ENCODE results near the gene HSD3B1. TPM values are rescaled to one million over a fixed set of nuclear protein-coding genes. Genes with fewer than 3 reads are reported as not detected.
"Not testable (repeated sequence)": the region's sequence is repeated elsewhere in the genome, so short reads cannot be mapped to it uniquely, and the experiment has no call there.

HSD3B1 gene
- polyA plus RNA-seq, 3 donors, result not detected

DNA sequence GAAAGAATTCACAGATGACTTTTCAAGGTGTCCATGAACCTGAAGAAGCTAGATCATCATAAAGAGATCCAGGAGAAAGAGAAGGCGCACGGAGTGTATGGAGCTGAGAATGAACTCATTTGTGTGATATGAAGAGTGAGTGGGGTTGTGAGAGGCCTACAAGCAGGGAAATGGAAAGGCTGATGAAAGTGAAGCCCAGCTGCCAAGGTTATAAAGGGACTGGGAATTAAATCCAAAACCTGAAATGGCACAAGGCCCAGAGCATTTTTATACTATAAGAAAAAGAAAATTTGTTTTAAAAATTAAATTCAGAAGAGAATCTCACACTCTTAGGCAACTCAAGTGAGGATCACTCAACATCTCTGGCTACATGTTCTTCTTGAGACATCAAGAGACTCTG is 43.4 kb downstream of the HSD3B1 start:
- intact Hi-C loops (cut with micrococcal nuclease), result loop anchor here in 1 of 2 donors (10.0 kb wide), 1 partner anchor 64 kb away; no protein-coding TSS in a partner anchor
- Histone ChIP-seq H3K4me1 (ENCODE audit: control insufficient read depth in 1 of 2, insufficient read depth in 2 of 2, low read length in 2 of 2) (peaks cover 16 to 34% of the 10 kb centered on the region in 2 donors), H3K79me2 (ENCODE audit: insufficient read depth, low read length) (no peaks in the 10 kb centered on the region), H3K4me2 (replicated peaks; ENCODE audit: extremely low read depth, low read length, poor library complexity, severe bottlenecking) (no peak overlapping the region), H3K27me3 (ENCODE audit: control insufficient read depth in 2 of 2, insufficient read depth in 2 of 2, low read length in 2 of 2) (no peaks in the 10 kb centered on the region), H3K9me3 (replicated peaks in 1 of 2; ENCODE audit: control insufficient read depth in 1 of 2, insufficient read depth in 1 of 2, low read length in 2 of 2) (no peaks in the 10 kb centered on the region), H3K36me3 (replicated peaks in 1 of 2; ENCODE audit: control insufficient read depth in 1 of 2, insufficient read depth in 2 of 2, low read length in 2 of 2) (no peaks in the 10 kb centered on the region), H3K27ac (ENCODE audit: low read depth in 1 of 2, low read length in 2 of 2) (no peak overlapping the region), H4K20me1 (ENCODE audit: insufficient read depth, low read length) (no peaks in the 10 kb centered on the region), H3K4me3 (replicated peaks in 1 of 3; ENCODE audit: low read depth in 2 of 3, low read length in 3 of 3) (no peak overlapping the region), H2AFZ (ENCODE audit: insufficient read depth, low read depth, low read length, poor library complexity, severe bottlenecking) (no peak overlapping the region), H3K9ac (ENCODE audit: insufficient read depth, low read length, poor library complexity, severe bottlenecking) (no peak overlapping the region)
- TF ChIP-seq, protein P1, sequence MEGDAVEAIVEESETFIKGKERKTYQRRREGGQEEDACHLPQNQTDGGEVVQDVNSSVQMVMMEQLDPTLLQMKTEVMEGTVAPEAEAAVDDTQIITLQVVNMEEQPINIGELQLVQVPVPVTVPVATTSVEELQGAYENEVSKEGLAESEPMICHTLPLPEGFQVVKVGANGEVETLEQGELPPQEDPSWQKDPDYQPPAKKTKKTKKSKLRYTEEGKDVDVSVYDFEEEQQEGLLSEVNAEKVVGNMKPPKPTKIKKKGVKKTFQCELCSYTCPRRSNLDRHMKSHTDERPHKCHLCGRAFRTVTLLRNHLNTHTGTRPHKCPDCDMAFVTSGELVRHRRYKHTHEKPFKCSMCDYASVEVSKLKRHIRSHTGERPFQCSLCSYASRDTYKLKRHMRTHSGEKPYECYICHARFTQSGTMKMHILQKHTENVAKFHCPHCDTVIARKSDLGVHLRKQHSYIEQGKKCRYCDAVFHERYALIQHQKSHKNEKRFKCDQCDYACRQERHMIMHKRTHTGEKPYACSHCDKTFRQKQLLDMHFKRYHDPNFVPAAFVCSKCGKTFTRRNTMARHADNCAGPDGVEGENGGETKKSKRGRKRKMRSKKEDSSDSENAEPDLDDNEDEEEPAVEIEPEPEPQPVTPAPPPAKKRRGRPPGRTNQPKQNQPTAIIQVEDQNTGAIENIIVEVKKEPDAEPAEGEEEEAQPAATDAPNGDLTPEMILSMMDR (IDR thresholded peaks at IDR 0.05), result no peak
- Mint-ChIP-seq H3K27ac (peak overlapping the region in 2 of 7 donors; percentile 33 to 42), H3K9me3 (no peaks in the 10 kb centered on the region), H3K4me3 (no peak overlapping the region), H3K4me1 (peaks cover 31% of the 10 kb centered on the region), H3K36me3 (no peaks in the 10 kb centered on the region), H3K27me3 (ENCODE audit: low read depth in 3 of 3) (peaks cover 0 to 4% (median 1%) of the 10 kb centered on the region in 3 donors)
- WGBS (ENCODE audit: insufficient coverage), result 100% methylated on average over 2 of the region's 2 CpGs
- DNase-seq, result no peak

- Mint-ChIP-seq H3K4me1 (peaks cover 31% of the 10 kb centered on the region), H3K27me3 (ENCODE audit: low read depth in 3 of 3) (peaks cover 0 to 4% (median 1%) of the 10 kb centered on the region in 3 donors), H3K27ac (no peak overlapping the region), H3K9me3 (no peaks in the 10 kb centered on the region), H3K4me3 (no peak overlapping the region), H3K36me3 (no peaks in the 10 kb centered on the region)
- Histone ChIP-seq H3K4me1 (ENCODE audit: control insufficient read depth in 1 of 2, insufficient read depth in 2 of 2, low read length in 2 of 2) (peaks cover 17 to 37% of the 10 kb centered on the region in 2 donors), H3K4me2 (replicated peaks; ENCODE audit: extremely low read depth, low read length, poor library complexity, severe bottlenecking) (no peak overlapping the region), H4K20me1 (ENCODE audit: insufficient read depth, low read length) (no peaks in the 10 kb centered on the region), H3K9ac (ENCODE audit: insufficient read depth, low read length, poor library complexity, severe bottlenecking) (no peak overlapping the region), H3K4me3 (replicated peaks in 1 of 3; ENCODE audit: low read depth in 2 of 3, low read length in 3 of 3) (no peak overlapping the region), H3K79me2 (ENCODE audit: insufficient read depth, low read length) (no peaks in the 10 kb centered on the region), H3K27me3 (ENCODE audit: control insufficient read depth in 2 of 2, insufficient read depth in 2 of 2, low read length in 2 of 2) (no peaks in the 10 kb centered on the region), H3K9me3 (replicated peaks in 1 of 2; ENCODE audit: control insufficient read depth in 1 of 2, insufficient read depth in 1 of 2, low read length in 2 of 2) (no peaks in the 10 kb centered on the region), H2AFZ (ENCODE audit: insufficient read depth, low read depth, low read length, poor library complexity, severe bottlenecking) (no peak overlapping the region), H3K36me3 (replicated peaks in 1 of 2; ENCODE audit: control insufficient read depth in 1 of 2, insufficient read depth in 2 of 2, low read length in 2 of 2) (no peaks in the 10 kb centered on the region), H3K27ac (ENCODE audit: low read depth in 1 of 2, low read length in 2 of 2) (no peak overlapping the region)
- DNase-seq, result no peak
- intact Hi-C loops (cut with micrococcal nuclease), result loop anchor here in 1 of 2 donors (10.0 kb wide), 1 partner anchor 64 kb away; no protein-coding TSS in a partner anchor
- TF ChIP-seq, protein P1 (IDR thresholded peaks at IDR 0.05), result no peak
These were observed 44.2 kb downstream of the HSD3B1 start for GRCh38 chr1:119551218-119551617.

- Mint-ChIP-seq H3K4me1 (peaks cover 31% of the 10 kb centered on the region), H3K27ac (peak overlapping the region in 4 of 7 donors; percentile 11 to 72 (median 33))
- H3K4me3 ChIP-seq (replicated peaks in 1 of 3; ENCODE audit: low read depth in 2 of 3, low read length in 3 of 3); H3K9ac ChIP-seq (ENCODE audit: insufficient read depth, low read length, poor library complexity, severe bottlenecking); H3K27ac ChIP-seq (ENCODE audit: low read depth in 1 of 2, low read length in 2 of 2); H3K27me3 ChIP-seq (ENCODE audit: control insufficient read depth in 2 of 2, insufficient read depth in 2 of 2, low read length in 2 of 2); H3K4me2 ChIP-seq (replicated peaks; ENCODE audit: extremely low read depth, low read length, poor library complexity, severe bottlenecking); H3K9me3 Mint-ChIP-seq; H3K36me3 Mint-ChIP-seq; H3K9me3 ChIP-seq (replicated peaks in 1 of 2; ENCODE audit: control insufficient read depth in 1 of 2, insufficient read depth in 1 of 2, low read length in 2 of 2); H3K27me3 Mint-ChIP-seq (ENCODE audit: low read depth in 3 of 3); H3K4me3 Mint-ChIP-seq; H3K79me2 ChIP-seq (ENCODE audit: insufficient read depth, low read length); H2AFZ ChIP-seq (ENCODE audit: insufficient read depth, low read depth, low read length, poor library complexity, severe bottlenecking); H4K20me1 ChIP-seq (ENCODE audit: insufficient read depth, low read length); H3K36me3 ChIP-seq (replicated peaks in 1 of 2; ENCODE audit: control insufficient read depth in 1 of 2, insufficient read depth in 2 of 2, low read length in 2 of 2): not testable (repeated sequence)
- DNase-seq, result peak in 1 of 3 donors; percentile 50
- WGBS (ENCODE audit: insufficient coverage), result no CpG with 5 or more reads among the region's 1 CpG
- intact Hi-C loops (cut with micrococcal nuclease), result loop anchor here in 1 of 2 donors (10.0 kb wide), 1 partner anchor 62 kb away; no protein-coding TSS in a partner anchor
- peaks cover 21 to 44% of the 10 kb centered on the region in 2 donors for H3K4me1 ChIP-seq (ENCODE audit: control insufficient read depth in 1 of 2, insufficient read depth in 2 of 2, low read length in 2 of 2)
These were observed 45.6 kb downstream of the HSD3B1 start for GRCh38 chr1:119552656-119553055.
